ENCODE measurements around the gene ETS2.

DNA sequence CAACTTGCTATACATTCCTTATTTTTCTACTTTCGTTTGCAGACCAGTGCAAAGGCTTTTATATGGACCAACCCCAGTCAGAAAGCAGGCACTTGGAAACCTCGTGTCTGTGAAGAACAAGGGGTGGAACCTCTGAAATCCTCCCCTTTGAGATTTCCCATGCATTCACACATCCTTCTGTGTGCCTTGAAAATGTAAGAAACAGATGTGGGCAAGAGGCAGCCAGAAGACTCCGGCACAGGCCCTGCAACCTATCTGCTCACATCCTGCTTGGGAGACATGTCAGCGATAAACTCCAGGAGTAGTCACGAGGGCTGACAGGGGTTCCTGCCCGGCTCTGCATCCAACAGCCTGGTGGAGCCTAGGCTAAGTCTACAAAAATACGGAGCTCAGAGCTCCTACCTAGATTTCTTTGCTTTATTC is 42.5 kb downstream of the ETS2 start:
- TF ChIP-seq RFX5 (IDR thresholded peaks at IDR 0.05; ENCODE audit: low read depth, low read length): no peak
- TF ChIP-seq, protein P1, sequence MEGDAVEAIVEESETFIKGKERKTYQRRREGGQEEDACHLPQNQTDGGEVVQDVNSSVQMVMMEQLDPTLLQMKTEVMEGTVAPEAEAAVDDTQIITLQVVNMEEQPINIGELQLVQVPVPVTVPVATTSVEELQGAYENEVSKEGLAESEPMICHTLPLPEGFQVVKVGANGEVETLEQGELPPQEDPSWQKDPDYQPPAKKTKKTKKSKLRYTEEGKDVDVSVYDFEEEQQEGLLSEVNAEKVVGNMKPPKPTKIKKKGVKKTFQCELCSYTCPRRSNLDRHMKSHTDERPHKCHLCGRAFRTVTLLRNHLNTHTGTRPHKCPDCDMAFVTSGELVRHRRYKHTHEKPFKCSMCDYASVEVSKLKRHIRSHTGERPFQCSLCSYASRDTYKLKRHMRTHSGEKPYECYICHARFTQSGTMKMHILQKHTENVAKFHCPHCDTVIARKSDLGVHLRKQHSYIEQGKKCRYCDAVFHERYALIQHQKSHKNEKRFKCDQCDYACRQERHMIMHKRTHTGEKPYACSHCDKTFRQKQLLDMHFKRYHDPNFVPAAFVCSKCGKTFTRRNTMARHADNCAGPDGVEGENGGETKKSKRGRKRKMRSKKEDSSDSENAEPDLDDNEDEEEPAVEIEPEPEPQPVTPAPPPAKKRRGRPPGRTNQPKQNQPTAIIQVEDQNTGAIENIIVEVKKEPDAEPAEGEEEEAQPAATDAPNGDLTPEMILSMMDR (conservative IDR thresholded peaks at IDR 0.05; ENCODE audit: low read depth, low read length): no peak

All from IMR-90 (cell line).